Measurements from ENCODE around the gene KDM4F. TPM values are rescaled to one million over a fixed set of nuclear protein-coding genes. Genes with fewer than 3 reads are reported as not detected.

The KDM4F gene
- total RNA-seq, 1 experiment from 2014 or later = not detected

GRCh38 chr11:95072948-95073347 is 23.7 kb downstream of the KDM4F start:
- TF ChIP-seq, protein P1, sequence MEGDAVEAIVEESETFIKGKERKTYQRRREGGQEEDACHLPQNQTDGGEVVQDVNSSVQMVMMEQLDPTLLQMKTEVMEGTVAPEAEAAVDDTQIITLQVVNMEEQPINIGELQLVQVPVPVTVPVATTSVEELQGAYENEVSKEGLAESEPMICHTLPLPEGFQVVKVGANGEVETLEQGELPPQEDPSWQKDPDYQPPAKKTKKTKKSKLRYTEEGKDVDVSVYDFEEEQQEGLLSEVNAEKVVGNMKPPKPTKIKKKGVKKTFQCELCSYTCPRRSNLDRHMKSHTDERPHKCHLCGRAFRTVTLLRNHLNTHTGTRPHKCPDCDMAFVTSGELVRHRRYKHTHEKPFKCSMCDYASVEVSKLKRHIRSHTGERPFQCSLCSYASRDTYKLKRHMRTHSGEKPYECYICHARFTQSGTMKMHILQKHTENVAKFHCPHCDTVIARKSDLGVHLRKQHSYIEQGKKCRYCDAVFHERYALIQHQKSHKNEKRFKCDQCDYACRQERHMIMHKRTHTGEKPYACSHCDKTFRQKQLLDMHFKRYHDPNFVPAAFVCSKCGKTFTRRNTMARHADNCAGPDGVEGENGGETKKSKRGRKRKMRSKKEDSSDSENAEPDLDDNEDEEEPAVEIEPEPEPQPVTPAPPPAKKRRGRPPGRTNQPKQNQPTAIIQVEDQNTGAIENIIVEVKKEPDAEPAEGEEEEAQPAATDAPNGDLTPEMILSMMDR (IDR thresholded peaks at IDR 0.05; ENCODE audit: unreplicated experiment) = no peak
- Mint-ChIP-seq H3K27ac (ENCODE audit: low read depth, unreplicated experiment) (no peak overlapping the region), H3K4me1 (ENCODE audit: insufficient read depth, unreplicated experiment) (peaks cover 48% of the 10 kb centered on the region), H3K36me3 (ENCODE audit: insufficient read depth, unreplicated experiment) (peaks cover 30% of the 10 kb centered on the region), H3K4me3 (ENCODE audit: unreplicated experiment) (no peak overlapping the region), H3K27me3 (ENCODE audit: insufficient read depth, unreplicated experiment) (no peaks in the 10 kb centered on the region), H3K9me3 (ENCODE audit: unreplicated experiment) (no peaks in the 10 kb centered on the region)
- CTCF ChIA-PET = interaction anchor here (0.6 to 5.2 kb wide), 9 partner anchors 16 to 632 kb away, joined by 3 to 50 read pairs (median 4); no protein-coding TSS in a partner anchor
- BruUV-seq (replicated peaks) = no TSS peak
- intact Hi-C loops (cut with micrococcal nuclease) = no loop called here
- POLR2A ChIA-PET = interaction anchor here (0.6 to 13.0 kb wide), 9 partner anchors 9 to 600 kb away, joined by 3 to 242 read pairs (median 4); partner anchors contain the start of genes CWC15, ENDOD1 and KDM4D
- no peak for DNase-seq (ENCODE audit: unreplicated experiment)

DNA sequence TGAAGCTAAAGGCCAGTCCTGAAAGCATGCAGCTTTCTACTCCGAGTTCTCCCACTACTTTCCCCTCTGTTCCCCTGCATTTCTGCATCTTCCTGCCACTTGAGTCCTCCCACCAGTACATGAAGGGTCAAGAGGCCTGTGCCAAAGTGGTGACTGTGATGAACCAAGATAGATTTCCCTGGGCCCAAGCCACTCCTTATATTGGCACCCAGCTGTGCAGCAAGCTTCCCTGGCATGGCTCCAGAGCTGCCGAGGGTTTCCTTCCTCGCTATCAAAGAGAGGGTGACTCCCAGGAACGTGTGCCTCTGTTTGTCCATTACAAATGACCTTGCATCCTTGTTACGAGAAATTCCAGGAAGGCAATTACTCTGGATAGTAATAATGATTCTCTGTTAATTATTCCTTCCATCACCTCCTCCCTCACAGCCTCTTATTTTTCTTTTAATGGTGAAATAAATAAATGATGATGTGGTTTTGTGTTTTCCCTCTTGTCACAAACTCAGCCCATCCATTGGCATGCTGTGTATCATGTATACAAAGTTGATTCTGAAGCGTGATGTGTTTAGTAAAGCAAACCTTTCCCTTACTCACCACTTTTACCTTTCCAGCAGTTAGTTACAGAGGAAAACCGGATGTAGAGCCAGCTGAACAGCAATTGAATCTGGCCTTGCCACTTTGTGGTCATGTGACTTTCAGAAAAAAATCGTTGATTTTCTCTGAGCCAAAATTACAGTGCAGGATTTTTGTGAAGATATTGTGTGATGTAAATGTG is 25.8 kb downstream of the KDM4F start:
- Mint-ChIP-seq H3K4me1 (ENCODE audit: insufficient read depth, unreplicated experiment) (peaks cover 48% of the 10 kb centered on the region), H3K9me3 (ENCODE audit: unreplicated experiment) (no peaks in the 10 kb centered on the region), H3K4me3 (ENCODE audit: unreplicated experiment) (no peak overlapping the region), H3K36me3 (ENCODE audit: insufficient read depth, unreplicated experiment) (peaks cover 16% of the 10 kb centered on the region), H3K27ac (ENCODE audit: low read depth, unreplicated experiment) (peak overlapping the region; percentile 68), H3K27me3 (ENCODE audit: insufficient read depth, unreplicated experiment) (no peaks in the 10 kb centered on the region)
- intact Hi-C loops (cut with micrococcal nuclease) = no loop called here
- TF ChIP-seq, protein P1 (IDR thresholded peaks at IDR 0.05; ENCODE audit: unreplicated experiment) = no peak
- ChIA-PET CTCF (interaction anchor here (0.6 to 5.2 kb wide), 7 partner anchors 11 to 1180 kb away, joined by 3 to 50 read pairs (median 4); no protein-coding TSS in a partner anchor), POLR2A (interaction anchor here (1.1 to 13.0 kb wide), 9 partner anchors 7 to 714 kb away, joined by 3 to 242 read pairs (median 6); partner anchors contain the start of genes ENDOD1 and SRSF8)
- no TSS peak for BruUV-seq (replicated peaks)
- peak; percentile 71 for DNase-seq (ENCODE audit: unreplicated experiment)

- peak overlapping the region; percentile 68 for H3K27ac Mint-ChIP-seq (ENCODE audit: low read depth, unreplicated experiment)
- intact Hi-C loops (cut with micrococcal nuclease) = no loop called here
- POLR2A ChIA-PET = interaction anchor here (0.7 to 13.0 kb wide), 19 partner anchors 9 to 1314 kb away, joined by 3 to 242 read pairs (median 5); partner anchors contain the start of genes CCDC82, CWC15, ENDOD1 and FAM76B
- TF ChIP-seq, protein P1 (IDR thresholded peaks at IDR 0.05; ENCODE audit: unreplicated experiment) = no peak
- H3K36me3 Mint-ChIP-seq (ENCODE audit: insufficient read depth, unreplicated experiment) = peaks cover 11% of the 10 kb centered on the region
- no peaks in the 10 kb centered on the region for H3K9me3 Mint-ChIP-seq (ENCODE audit: unreplicated experiment)
- DNase-seq (ENCODE audit: unreplicated experiment) = peak; percentile 94
- H3K4me1 Mint-ChIP-seq (ENCODE audit: insufficient read depth, unreplicated experiment) = peaks cover 39% of the 10 kb centered on the region
- no peaks in the 10 kb centered on the region for H3K27me3 Mint-ChIP-seq (ENCODE audit: insufficient read depth, unreplicated experiment)
- BruUV-seq (replicated peaks) = no TSS peak
- peak overlapping the region; percentile 25 for H3K4me3 Mint-ChIP-seq (ENCODE audit: unreplicated experiment)
- CTCF ChIA-PET = interaction anchor here (0.6 to 5.2 kb wide), 11 partner anchors 9 to 688 kb away, joined by 3 to 50 read pairs (median 4); no protein-coding TSS in a partner anchor
These were observed 27.2 kb downstream of the KDM4F start for GRCh38 chr11:95076416-95076815.

DNA sequence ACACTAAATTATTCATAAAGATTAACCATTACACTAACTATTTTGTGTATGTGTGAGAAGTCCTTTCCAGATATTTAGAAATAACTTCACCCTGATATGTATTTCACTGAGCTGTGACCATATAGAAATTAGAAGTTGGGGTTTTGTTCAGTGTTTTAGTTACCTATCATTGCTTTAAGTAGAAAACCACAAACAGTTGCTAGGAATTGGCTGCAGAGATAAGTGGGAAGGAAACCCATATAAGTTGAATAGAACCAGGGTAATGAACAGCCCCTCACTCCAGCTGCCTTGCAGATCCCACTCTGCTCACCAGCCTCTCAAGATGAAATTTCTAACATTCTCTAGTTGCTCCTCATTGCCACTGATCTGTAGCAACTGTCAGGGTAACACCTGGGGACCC is 27.8 kb downstream of the KDM4F start:
- peaks cover 39% of the 10 kb centered on the region for H3K4me1 Mint-ChIP-seq (ENCODE audit: insufficient read depth, unreplicated experiment)
- H3K4me3 Mint-ChIP-seq (ENCODE audit: unreplicated experiment) = no peak overlapping the region
- H3K27ac Mint-ChIP-seq (ENCODE audit: low read depth, unreplicated experiment) = no peak overlapping the region
- TF ChIP-seq, protein P1 (IDR thresholded peaks at IDR 0.05; ENCODE audit: unreplicated experiment) = no peak
- intact Hi-C loops (cut with micrococcal nuclease) = no loop called here
- H3K27me3 Mint-ChIP-seq (ENCODE audit: insufficient read depth, unreplicated experiment) = no peaks in the 10 kb centered on the region
- ChIA-PET POLR2A (interaction anchor here (0.7 to 13.0 kb wide), 16 partner anchors 8 to 1313 kb away, joined by 3 to 242 read pairs (median 6); partner anchors contain the start of genes CCDC82, ENDOD1, FAM76B and JRKL), CTCF (interaction anchor here (0.7 to 5.2 kb wide), 5 partner anchors 10 to 454 kb away, joined by 3 to 50 read pairs (median 4); no protein-coding TSS in a partner anchor)
- no peak for DNase-seq (ENCODE audit: unreplicated experiment)
- no TSS peak for BruUV-seq (replicated peaks)
- H3K9me3 Mint-ChIP-seq (ENCODE audit: unreplicated experiment) = no peaks in the 10 kb centered on the region
- H3K36me3 Mint-ChIP-seq (ENCODE audit: insufficient read depth, unreplicated experiment) = peaks cover 11% of the 10 kb centered on the region

Measured in MCF 10A (cell line).